Astrocyte of the hippocampus (primary cell): ENCODE data around the gene ELL2.

Source experiments
- DNase-seq: peaks from one replicate; pipeline ENCODE4 v3.0.0; 2011; ENCODE audit warnings: low read depth, low spot score

The ELL2 gene

GRCh38 chr5:95956021-95956899, 5.4 kb downstream of the ELL2 start:
- peak; percentile 29 for DNase-seq

- DNase-seq: no peak
These were observed 6.9 kb downstream of the ELL2 start for GRCh38 chr5:95954716-95955115.

- no peak for DNase-seq
These were observed 8.5 kb downstream of the ELL2 start for GRCh38 chr5:95953021-95953702.

- DNase-seq: no peak
These were observed 9.7 kb downstream of the ELL2 start for GRCh38 chr5:95951916-95952315.

- DNase-seq: no peak
These were observed 11.8 kb downstream of the ELL2 start for GRCh38 chr5:95949810-95950209.

- DNase-seq: no peak
These were observed 13.0 kb downstream of the ELL2 start for GRCh38 chr5:95948631-95949030.

- no peak for DNase-seq
These were observed 15.2 kb downstream of the ELL2 start for GRCh38 chr5:95946451-95946850.

GRCh38 chr5:95942968-95943367, 18.7 kb downstream of the ELL2 start:
- DNase-seq: no peak

- DNase-seq: no peak
These were observed 19.2 kb downstream of the ELL2 start for GRCh38 chr5:95942414-95942813.

- peak; percentile 36 for DNase-seq
These were observed 19.9 kb downstream of the ELL2 start for GRCh38 chr5:95941756-95942155.

- peak; percentile 44 for DNase-seq
These were observed 20.6 kb downstream of the ELL2 start for GRCh38 chr5:95940758-95941682.

- no peak for DNase-seq
These were observed 22.2 kb downstream of the ELL2 start for GRCh38 chr5:95939465-95939864.

- DNase-seq: no peak
These were observed 22.9 kb downstream of the ELL2 start for GRCh38 chr5:95938766-95939165.

GRCh38 chr5:95938347-95938746, 23.3 kb downstream of the ELL2 start:
- no peak for DNase-seq

- DNase-seq: no peak
These were observed 24.0 kb downstream of the ELL2 start for GRCh38 chr5:95937607-95938152.

GRCh38 chr5:95936812-95937397, 24.7 kb downstream of the ELL2 start:
- DNase-seq: no peak

- peak; percentile 41 for DNase-seq
These were observed 26.0 kb downstream of the ELL2 start for GRCh38 chr5:95935553-95936100.

GRCh38 chr5:95934207-95934804, 27.3 kb downstream of the ELL2 start:
- DNase-seq: no peak

GRCh38 chr5:95932941-95933340, 28.7 kb downstream of the ELL2 start:
- DNase-seq: no peak

- no peak for DNase-seq
These were observed 30.4 kb downstream of the ELL2 start for GRCh38 chr5:95931079-95931833.
